Middle frontal gyrus (tissue), 1 donor: Measurements from ENCODE around the gene CBLB.
"Not testable (repeated sequence)": the region's sequence is repeated elsewhere in the genome, so short reads cannot be mapped to it uniquely, and the experiment has no call there.

Source experiments
- DNase-seq: peaks from one replicate; pipeline ENCODE4 v3.0.0-alpha.2; 2015; ENCODE audit warnings: low spot score; ENCODE audit errors: extremely low spot score

The CBLB gene

DNA sequence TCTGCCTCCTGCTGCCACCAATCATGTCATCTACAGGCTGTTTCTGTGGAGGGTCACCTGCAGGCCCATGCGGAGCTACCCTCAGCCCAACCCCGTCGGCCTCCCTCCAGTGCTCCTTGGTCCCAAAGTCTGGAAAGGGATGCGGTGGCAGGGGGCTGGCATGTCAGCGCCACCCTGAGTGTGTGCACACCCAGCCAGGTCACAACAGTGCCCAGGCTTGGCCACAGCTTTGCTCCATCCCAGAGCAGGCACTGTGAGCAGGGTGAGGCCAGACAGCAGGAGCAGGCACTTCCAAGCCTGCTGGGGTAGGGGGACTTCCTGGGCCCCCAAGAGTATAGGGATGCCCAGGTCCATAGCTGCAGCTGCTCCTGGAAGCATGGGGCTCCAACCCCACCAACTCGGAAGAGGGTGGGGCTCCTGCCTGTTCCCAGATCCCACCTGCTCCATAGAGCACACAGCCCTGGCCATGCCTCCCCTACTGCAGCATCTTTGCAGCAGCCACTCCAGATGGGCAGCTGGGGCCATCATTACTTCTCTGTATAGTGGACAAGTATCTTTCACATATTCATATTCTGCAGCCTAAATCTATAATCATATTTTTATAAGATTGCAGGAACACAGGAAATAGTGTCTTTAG, 109.3 kb downstream of the CBLB start:
- no peak for DNase-seq

DNA sequence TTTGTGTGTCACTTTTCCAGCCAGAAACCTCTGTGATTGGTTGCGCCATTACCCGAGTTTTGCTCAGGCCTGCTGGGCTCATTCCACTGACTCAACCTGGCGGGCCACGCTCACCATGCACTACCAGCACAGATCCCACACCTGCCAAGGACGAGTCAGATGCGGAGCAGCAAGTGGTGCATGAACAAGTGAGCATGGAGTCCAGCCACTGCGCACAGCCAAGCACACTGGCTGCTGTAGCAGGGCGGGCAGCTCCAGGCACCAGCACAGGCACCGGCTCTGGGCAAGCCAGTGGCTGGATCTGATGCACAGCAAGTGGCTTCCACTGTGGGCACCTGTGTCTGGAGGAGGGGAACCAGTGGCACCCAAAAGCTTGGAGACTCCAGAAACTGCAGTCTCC, 110.4 kb downstream of the CBLB start:
- DNase-seq, result no peak

DNA sequence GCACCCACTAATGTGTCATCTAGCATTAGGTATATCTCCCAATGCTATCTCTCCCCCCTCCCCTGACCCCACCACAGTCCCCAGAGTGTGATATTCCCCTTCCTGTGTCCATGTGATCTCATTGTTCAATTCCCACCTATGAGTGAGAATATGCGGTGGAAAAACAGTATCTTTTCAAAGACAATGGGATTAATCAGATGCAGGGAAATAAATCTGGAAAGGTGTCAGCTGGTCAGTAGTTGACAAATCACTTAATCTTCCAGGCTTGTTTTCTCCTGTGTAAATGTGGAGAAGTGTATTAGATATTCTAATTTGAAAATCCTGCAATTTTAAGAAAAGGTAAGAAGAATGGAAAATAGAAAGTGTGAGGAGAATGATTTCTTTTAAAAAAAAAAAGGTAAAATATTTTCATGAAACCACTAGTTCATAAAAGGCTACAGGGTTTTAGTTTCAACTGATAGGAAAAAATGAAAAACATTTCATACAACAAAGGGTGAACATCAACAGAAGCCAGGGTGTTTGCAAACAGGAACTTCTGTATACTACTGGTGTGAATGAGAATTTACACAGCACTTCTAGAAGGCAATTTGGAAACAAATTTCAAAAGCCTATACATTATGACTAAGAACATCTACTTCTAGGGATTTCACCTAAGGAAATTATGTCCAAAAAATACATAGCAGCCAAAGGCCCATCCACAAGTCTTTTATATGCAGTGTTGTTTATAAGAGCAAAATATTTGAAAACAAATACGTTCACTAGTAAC, 113.5 kb downstream of the CBLB start:
- no peak for DNase-seq

DNA sequence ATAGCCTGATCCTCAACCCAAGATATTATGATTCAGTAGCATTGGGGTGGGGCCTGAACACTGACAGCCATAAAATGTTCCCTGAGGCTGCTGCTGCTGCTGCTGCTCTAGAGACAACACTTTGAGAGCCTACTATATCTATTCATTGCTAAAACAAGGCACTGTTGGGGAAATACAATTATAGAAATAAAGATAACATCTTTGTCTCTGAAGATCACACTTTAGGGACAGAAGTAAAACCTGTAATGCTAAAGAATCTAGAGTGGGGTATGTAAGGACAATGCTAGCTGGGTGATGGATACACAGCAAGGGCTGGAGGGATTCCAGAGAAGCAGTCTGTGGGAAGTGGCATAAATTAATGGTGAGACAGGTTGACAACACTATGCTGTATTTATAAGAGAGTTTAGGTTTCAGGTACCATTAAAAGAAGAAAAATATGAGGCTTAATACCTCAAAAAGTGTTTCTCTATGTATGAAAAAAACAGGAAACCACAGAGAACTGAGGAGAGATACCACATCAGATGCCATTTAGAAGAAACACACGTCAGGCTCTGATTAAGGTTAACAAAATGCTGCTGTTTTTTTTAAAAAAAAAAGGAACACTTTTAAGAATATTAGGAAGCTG, 115.9 kb downstream of the CBLB start:
- no peak for DNase-seq

DNA sequence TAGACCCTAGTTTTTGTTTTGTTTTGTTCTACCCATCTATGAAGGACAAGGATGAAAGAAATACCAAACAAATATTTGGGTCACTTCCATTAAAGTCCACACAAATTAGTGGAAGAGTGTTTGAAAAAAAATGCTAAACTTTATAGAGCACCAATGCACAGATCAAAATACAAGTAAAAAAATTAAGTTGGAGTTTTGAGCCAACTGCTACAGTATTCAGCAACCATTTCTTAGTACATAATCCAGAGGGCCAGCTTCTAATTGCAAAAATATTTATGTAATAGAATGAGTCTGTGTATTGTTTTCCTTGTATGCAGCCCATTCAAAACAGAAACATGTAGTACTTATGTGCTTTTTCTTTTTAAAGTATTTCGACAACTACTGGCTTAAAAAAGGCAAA, 121.1 kb downstream of the CBLB start:
- no peak for DNase-seq

DNA sequence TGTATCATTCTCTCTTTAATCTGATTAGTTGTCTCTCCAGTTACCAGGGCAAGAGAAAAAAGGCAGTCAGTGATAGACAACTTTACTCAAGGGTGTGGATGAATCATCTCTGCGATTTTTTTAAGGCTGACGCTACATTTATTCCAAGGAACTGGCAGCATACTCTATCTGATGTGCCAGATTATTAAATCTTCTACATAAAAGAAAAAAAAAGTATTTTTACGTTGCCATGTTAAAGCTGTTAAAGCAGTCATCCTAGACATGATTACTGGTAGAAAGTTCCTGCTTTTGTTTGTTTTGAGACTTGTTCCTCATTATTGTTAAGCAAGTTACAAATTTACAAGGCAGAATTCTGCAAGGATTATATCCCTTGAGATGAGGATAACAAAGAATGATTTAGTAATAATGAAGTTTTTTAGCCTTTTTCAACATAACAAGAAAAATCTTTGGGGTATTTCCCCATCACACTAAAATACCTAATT, 121.7 kb downstream of the CBLB start:
- DNase-seq, result no peak

DNA sequence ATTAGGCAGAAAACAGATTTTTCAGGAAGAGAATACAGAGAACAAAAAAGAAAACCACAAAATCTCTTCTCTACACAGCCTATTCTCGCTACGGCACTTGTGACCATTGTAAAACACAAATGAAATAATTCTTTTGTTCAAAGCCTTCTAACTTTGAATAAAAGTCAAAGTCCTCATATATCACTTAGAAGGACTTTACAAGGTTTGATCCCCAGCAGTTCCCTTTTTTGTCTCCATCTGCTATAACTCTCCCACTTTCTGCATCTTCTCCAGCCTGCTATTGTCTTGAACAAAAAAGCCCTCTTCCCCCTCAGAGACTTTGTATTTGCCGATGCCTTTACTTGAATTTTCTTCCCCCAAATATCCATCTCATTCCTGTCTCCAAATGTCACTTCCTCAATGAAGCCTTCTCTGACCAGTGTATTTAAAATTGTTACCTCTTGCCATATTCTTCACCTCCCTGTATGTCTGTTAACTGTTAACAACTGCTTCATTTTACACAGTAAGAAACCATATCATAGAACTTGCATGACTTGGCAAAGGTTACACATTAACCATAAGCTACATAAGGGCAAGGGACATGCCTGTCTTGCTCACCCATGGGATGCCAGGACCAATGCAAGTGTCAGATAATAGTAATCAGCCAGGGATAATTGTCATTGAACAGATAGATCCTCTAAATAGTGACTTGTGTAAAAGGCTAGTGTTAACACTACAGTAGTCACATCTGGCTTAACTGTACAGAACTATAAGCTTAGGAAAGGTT, 122.4 kb downstream of the CBLB start:
- DNase-seq, result no peak

DNA sequence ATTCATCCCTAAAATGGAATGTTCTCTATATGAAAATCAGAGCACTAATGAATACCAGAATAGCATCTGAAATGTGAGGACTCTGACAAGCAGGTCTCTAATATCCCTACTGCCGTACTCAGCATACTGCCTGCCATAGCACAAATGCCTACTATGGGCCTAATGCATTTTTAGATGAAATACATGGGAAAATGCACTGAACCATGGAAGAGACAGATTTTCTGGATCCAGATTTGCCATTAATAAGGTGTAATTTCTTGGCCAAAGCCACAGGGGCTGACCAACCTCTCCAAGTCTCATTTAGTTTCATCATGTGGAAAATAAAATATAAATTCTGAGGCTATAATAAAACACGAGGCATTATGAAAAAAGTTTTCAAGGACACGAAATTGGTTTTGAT, 123.8 kb downstream of the CBLB start:
- DNase-seq, result no peak

DNA sequence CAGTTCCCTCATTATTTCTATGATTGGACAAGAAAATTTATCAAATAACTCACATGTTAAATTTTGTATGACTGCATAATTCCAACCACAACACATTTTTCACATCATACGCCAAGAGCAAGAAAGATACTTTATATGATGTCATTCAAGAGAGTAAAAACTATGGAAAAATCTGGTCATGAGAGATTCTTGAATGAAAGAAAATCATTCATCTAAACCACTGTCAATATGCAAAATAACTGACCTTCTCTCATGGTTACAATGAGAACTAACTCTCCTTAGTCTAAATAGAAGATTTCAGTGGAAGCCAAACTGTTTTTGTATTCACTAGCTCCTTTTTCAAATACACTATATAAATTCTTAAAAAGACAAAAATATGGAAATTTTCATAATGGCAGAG, 124.6 kb downstream of the CBLB start:
- DNase-seq, result no peak

DNA sequence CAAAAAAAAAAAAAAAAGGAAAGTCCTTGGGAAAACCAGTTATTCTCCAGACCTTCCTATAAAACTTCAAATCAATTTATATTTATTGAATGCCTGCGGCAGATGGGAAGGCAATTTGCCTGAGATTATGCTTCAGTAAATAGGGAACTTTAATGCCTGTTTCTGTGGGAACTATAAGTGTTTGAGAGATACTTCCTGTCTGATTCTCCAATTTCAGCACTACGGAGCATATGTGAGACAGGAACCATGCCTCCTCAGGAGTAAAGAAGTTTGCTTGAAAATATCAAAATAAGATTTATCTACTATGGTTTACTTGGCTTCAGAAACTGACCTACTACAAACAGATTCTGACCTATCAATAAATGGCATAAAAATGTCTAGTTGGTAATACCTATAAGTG, 135.5 kb downstream of the CBLB start:
- no peak for DNase-seq

DNA sequence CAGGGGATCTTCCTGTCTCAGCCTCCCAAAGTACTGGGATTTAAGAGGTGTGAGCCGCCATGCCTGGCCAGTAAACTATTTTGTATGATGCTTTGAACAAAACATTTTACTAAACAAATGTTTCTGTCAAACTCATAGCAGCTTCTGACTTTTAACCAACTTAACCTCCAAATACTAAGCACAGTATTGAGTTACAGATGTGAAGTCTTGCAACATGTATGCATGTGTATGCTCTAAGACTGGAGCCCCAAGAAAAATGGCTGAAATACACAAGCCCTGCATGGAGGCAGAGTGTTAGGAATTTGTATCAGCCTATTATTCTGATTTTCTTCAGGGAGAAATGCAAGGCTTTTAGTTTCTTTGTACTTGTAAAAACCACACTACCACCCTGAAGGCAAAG, 137.1 kb downstream of the CBLB start:
- DNase-seq, result no peak

DNA sequence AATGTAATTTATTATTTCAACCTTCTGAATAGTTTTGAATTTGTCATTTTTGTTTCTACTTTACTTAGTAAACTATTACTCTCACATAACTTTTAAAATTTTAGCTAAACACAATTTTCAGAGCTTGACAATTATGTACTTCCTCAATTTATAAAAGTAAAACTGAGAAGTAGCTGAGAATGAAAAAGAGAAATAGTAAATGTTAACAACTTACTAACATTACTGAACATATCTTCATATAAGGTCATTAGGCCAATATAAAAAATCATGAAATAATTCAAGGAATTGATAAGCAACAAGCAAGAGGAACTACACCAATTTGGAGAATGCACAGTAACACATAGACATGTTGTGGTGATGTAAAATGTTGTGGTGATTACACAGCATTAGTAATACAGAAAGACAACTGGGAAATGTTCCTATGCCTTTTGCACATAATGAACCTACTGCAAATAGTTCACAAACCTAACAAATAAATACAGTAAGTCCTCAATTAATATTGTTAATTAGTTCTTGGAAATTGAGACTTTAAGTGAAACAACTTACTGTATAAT, 137.9 kb downstream of the CBLB start:
- DNase-seq, result no peak

DNA sequence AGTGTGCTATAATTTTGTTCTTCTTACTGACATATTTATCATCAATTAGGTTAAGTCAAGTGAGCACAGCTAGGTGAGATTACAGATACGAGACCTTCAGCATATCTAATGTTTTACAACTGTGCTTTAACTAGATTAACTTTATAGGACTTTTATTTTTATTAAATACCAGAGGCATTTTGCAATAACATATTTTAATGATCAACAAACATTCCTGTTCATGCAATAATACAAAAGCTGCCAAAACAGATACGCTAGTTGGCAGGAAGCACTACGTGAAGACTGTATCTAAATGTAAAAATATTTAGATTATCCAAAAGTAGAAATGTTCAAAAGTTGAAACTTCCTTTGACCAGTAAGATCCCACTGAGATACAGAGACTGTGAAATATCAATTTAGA, 139.1 kb downstream of the CBLB start:
- DNase-seq, result no peak

DNA sequence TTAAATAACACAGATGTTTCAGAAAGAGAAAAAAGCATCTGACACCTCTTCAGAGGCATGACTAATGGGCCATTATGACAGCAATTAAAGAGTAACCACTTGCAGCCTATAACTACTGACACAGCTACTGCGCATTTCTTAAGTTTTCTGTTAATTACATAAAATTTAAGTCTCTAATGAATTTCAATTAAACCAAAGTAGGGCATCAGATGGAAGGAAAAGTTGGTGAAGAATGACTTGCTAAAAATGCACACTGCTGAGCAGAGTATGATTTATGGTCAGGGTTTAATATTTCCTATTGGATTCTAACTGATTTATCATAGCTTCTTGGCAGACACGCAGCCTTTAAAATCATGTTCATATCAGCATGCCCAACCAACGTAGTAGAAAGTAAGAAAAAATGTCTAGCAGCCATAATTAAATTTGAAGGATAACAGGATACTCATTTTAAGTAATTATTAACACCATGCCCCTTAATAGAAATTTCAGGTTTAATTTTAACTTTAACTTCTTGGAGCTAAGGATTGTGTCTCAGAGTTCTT, 140.0 kb downstream of the CBLB start:
- DNase-seq, result no peak

DNA sequence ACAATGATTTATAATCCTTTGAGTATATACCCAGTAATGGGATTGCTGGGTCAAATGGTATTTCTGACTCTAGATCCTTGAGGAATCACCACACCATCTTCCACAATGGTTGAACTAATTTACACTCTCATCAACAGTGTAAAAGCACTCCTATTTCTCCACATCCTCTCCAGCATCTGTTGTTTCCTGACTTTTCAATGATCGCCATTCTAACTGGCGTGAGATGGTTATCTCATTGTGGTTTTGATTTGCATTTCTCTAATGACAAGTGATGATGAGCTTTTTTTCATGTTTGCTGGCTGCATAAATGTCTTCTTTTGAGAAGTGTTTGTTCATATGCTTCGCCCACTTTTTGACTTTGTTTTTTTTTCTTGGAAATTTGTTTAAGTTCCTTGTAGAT, 141.8 kb downstream of the CBLB start:
- DNase-seq, result not testable (repeated sequence)

DNA sequence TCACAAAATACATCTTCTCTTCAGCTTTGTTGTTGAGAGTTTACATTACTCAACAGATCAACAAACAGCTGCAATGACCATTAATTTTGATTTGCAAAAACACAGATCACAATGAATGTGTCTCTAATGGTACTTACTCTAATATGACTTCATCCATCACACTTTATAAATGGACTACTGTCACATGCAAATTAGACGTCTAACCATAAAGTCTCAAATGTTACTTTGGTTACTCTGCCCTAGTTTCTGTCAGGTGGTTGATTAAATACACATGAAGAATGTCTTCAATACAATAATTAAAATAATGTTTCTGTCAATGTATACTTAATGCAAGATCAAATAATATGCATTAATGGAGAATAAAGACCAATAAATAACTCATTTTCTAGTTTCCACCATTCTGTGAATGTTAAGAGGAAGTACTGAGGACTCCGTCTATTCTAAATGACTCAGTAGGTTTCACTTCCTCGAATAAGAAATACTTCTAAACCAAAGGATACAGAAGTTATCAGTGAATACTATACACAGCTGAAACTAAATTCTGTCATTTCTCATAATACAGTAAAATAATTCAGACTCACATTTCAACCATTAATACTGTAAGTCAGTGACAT, 145.8 kb downstream of the CBLB start:
- DNase-seq, result no peak

DNA sequence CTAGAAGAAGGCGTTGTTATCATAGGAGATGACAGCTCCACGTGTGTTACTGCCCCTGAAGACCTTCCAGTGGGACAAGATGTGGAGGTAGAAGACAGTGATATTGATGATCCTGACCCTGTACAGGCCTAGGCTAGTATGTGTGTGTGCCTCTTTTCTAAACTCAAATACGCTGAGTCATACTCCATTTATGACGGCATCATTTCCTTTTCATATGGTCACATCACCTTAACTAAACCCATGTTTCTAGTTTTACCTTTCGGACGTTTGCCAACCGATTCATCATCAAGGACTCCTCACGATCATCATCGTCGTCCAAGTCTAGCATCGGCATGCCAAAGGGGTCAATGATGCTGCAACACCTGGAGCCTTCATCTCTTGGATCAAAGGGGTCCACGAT, 149.0 kb downstream of the CBLB start:
- no peak for DNase-seq

DNA sequence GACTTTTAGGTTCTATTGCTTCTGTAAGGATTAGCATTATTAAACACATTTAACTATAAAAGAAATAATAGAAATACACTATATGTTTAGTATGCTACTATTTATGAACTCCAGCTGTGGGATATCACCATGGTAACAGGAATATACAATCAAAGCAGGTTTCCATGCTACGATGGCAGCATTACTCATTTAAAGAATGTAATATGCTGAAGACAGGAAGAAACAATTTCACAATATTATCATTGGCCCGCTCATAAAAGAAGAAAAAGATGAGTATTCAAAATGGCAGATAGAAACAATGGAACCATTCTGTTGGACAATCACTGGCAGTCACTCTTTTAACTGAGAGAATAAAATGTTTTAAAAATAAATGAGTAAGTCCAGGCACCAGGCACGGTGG, 153.4 kb downstream of the CBLB start:
- no peak for DNase-seq

DNA sequence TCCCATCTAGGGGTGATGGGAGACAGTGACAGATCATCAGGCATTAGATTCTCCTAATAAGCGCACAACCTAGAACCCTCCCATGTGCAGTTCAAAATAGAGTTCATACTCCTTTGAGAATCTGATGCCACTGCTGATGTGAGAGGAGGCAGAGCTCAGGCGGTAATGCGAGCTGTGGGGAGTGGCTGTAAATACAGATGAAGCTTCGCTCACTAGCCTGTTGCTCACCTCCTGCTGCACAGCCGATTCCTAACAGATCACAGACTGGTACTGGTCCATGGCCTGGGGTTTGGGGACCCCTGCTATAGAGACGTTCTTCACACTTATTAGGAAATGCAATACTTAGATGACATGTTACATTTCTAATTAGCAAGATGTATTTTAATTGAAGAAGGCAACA, 154.4 kb downstream of the CBLB start:
- DNase-seq, result no peak

DNA sequence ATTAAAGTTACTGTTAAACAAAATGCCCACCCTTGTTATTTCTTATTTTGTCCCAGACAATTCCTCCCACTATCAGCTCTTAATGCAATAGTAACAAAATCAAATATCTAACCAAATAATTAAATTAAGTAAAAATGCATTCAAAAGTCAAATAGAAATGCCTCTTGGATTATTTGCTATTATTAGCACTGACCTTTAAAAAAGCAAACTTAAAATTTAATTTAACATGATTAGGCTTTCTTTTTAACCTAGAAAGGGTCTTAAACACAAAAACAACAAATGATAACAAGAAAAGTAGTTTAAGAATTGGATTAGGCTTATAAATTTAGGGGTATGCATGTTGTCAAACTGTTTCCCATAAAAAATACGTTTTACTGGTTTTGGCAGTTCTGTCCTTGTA, 159.8 kb downstream of the CBLB start:
- DNase-seq, result no peak

DNA sequence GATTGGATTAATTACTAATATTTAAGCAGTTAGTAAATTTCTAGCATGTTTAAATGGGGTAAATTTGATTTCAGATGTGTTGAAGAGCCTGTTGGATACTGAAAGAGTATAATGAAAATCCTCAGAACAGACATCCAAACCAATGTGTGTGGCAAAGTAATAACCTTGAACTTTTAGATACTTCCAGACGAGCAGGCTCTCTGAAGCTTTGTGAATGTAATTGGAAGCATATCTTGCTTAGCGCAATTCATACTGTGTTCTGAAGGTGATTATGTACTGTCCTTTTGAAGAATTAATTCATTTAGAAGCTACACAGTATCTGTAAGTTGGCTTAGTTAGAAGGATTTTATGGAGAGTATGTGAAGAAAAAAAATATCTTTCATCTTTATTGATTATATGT, 161.8 kb downstream of the CBLB start:
- no peak for DNase-seq
